GM12801 (cell line): ENCODE results near the gene USH1C.

Experiments used
- TF ChIP-seq, protein P1 (sequence below): IDR thresholded peaks from one replicate; pipeline ENCODE4 v1.5.1; 2011; ENCODE audit warnings: control low read depth; ENCODE audit not compliant: insufficient read length; ENCODE audit errors: extremely low read depth

USH1C gene

DNA sequence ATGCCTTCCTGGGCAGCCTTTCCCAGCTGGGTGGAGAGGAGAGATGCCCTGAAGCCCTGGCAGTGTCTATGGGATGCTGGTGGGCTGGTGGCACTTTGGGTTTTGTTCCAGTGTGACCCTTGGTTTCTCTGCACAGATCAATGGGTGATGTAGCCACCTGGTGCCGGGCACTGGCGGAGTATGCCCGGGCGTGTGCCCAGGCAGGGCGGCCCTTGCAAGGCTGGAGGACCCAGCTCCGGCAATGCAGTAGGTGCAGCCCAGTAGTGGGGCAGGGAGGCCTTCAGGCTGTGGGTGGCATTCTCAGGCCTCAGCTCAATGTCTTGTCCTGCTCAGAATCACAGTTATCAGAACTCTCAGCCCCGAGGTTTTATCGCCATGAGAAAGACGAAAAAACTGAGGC is 14.7 kb upstream of the USH1C start:
- TF ChIP-seq, protein P1, sequence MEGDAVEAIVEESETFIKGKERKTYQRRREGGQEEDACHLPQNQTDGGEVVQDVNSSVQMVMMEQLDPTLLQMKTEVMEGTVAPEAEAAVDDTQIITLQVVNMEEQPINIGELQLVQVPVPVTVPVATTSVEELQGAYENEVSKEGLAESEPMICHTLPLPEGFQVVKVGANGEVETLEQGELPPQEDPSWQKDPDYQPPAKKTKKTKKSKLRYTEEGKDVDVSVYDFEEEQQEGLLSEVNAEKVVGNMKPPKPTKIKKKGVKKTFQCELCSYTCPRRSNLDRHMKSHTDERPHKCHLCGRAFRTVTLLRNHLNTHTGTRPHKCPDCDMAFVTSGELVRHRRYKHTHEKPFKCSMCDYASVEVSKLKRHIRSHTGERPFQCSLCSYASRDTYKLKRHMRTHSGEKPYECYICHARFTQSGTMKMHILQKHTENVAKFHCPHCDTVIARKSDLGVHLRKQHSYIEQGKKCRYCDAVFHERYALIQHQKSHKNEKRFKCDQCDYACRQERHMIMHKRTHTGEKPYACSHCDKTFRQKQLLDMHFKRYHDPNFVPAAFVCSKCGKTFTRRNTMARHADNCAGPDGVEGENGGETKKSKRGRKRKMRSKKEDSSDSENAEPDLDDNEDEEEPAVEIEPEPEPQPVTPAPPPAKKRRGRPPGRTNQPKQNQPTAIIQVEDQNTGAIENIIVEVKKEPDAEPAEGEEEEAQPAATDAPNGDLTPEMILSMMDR: no peak

DNA sequence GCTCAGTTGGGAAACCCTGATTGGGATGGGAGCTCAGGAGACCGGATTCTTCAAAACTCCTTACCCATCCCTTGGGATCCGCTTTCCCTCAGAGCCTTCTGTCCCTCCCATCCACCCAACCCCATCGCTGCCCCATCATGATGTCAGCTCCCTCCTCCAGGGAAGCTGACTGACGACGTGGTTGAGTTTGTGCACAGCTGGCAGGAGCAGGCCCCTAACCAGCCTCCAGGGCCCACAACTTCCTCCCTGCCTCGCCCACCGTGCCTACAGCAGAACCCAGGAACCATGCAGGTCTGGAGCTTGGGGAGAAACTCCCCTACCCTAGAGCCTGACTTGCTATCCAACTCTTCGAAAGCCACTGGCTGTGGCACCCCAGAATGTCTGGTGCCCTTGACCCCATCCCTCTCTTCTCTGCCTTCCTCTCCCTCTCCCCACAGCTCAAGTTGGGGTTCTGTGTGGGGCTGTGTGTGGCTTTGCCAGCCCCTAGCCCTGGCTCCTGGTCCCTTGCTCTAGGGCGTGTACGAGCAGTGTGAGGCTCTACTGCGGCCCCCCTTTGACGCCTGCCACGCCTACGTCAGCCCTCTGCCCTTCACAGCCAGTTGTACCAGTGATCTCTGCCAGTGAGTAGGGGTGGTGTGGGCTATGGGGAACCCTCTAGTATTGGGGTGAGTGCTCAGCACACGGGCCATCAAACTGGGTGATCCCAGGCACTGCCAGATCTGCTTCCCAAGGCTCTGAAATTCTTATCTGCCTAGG is 14.0 kb upstream of the USH1C start:
- TF ChIP-seq, protein P1: no peak

DNA sequence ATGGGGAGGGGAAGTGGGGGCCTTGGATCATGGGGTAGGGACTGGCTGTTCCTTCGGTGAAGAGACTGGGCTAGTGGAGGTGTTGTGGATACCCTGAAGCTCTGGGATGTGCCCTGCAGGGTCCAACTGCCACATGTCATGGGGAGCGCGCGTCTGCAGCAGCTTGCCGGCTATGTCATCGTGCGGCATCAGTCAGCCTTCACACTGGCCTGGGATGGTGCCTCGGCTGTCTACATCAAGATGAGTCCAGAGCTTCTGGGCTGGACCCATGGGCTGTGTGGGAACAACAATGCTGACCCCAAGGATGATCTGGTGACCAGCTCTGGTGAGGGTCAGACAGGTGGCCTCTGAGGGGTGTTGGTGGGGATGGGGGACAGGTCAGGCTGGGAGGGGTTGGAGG is 12.8 kb upstream of the USH1C start:
- TF ChIP-seq, protein P1: no peak

DNA sequence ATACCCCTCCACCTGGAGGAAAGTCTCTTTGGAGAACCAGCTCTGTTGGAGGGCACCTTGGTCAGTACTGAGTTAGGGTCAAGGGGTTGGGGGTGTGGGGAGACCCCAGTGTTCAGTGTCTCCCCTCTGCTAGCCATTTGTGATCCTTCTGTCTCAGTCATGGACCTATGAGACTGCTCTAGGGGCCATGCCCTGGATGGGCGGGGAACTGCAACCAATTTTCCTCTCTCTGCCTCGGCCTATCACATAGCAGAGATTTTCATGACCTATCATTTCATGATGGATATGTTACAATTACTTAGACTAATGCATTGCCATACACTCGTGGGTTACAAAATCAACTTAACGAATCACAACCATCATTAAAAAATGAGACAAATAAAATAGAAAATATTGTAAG is 10.3 kb upstream of the USH1C start:
- TF ChIP-seq, protein P1: no peak

DNA sequence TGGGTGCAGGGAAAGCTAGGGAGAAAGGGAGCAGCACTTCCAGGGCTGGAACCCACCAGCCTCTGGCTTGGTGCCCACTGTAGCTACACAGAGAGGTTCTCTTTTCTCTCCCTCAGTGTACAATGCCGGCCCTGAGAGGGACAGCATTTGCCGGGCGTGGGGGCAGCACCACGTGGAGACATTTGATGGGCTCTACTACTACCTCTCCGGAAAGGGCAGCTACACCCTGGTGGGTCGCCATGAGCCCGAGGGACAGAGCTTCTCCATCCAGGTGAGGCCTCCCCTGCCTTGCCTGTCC is 9.0 kb upstream of the USH1C start:
- TF ChIP-seq, protein P1: no peak

DNA sequence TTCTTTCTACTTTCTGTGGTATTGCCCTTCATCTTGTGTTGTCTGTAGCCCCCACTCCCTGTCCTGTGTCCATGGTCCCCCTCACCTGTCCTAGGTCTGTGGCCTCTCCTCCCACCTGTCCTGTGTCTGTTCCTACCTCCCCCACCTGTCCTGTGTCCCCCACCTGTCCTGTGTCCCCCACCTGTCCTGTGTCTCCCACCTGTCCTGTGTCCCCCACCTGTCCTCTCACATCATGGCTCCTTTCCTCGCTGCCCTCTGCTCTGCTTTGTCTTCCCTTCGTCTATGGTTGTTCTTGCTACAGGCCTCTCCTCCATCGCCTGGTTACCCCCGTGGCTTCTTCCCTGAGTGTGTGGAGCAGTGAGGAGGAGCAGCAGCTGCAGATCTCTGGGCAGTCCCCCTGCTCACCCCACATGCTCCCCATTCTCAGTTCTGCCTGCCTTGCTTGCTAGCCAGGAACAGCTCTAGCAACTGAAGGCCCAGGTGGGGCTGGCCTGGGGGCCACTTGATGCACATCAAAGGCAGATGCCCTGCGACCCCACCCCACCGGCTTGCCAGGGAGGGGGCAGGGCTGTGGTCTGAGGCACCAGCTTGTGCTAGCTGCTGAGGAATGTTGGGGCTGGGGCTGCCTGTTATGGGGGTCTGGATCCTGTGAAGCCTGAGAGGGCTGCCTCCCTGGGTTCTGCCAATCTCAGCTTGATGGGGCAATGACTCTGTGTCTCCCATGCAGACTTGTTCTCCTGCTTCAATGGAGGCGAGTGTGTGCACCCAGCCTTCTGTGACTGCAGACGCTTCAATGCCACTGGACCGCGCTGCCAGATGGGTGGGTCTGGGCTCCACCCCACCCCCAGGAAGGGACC is 8.4 kb upstream of the USH1C start:
- TF ChIP-seq, protein P1: no peak

DNA sequence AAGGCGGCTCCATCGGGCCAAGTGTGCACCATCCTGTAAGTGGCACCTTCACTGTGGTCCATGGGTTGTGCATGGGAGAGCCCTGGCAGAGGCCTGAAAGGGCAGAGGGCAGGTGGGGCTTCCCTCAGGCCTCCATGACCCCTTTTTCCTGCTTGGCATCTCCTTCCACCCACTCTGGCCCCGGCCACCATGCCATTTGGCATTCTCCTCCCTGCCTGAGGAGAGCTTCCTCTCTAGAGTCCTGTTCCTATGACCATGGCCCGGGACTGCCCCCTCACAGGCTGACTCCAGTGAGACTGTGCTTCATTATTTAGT is 7.8 kb upstream of the USH1C start:
- TF ChIP-seq, protein P1: no peak
